ENCODE measurements around the gene MYO7B.

DNA sequence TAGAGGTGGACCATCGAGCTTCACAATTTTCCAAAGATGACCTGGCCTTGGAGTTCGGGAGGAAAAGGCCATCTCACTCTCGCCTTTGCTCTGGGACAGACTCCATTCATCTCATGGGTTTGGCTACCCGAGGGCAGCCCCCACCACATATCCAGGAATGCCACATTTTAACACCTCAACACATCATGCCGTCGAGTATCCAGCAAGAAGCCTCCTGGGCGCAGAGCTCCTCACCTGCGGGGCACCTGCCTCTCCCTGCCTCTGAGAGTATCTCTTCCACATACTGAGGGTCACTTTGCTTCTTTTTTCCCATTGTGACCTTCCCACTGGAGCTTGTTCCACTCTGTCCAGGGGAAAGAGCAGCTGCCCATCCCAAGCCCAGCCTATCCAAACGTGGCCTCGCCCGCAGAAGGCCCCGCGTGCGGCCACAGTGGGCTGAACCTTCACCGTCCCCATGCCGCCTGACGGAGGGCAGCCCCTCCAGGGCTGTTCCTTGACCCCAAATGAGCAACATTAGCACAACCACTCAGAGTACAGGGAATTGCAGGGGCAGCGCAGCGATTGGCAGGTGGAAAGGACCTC, 145.3 kb downstream of the MYO7B start:
- TF ChIP-seq, protein P1, sequence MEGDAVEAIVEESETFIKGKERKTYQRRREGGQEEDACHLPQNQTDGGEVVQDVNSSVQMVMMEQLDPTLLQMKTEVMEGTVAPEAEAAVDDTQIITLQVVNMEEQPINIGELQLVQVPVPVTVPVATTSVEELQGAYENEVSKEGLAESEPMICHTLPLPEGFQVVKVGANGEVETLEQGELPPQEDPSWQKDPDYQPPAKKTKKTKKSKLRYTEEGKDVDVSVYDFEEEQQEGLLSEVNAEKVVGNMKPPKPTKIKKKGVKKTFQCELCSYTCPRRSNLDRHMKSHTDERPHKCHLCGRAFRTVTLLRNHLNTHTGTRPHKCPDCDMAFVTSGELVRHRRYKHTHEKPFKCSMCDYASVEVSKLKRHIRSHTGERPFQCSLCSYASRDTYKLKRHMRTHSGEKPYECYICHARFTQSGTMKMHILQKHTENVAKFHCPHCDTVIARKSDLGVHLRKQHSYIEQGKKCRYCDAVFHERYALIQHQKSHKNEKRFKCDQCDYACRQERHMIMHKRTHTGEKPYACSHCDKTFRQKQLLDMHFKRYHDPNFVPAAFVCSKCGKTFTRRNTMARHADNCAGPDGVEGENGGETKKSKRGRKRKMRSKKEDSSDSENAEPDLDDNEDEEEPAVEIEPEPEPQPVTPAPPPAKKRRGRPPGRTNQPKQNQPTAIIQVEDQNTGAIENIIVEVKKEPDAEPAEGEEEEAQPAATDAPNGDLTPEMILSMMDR (IDR thresholded peaks at IDR 0.05; ENCODE audit: low read length): no peak
- TF ChIP-seq EZH2 (optimal IDR thresholded peaks at IDR 0.05; ENCODE audit: low read depth, low read length): no peak
